Ovary (tissue), 9 donors: ENCODE results near the gene SLC22A23. TPM values are rescaled to one million over a fixed set of nuclear protein-coding genes. Genes with fewer than 3 reads are reported as not detected.

ENCODE experiments used
- DNase-seq, 5 donors: peaks; one replicate each; pipeline ENCODE4 v3.0.0-alpha.2; 2019 to 2020
- H3K27ac ChIP-seq, 2 donors: fragments of 200-600 bp; one replicate each; pipeline versions ENCODE4 v1.5.1 to v1.8.0; 2019 to 2022
- H3K27me3 ChIP-seq: fragments of 200-600 bp; one replicate; pipeline ENCODE4 v1.8.0; 2022
- H3K36me3 ChIP-seq: fragments of 200-600 bp; sonication (generic); one replicate; pipeline ENCODE4 v1.5.1; 2019
- H3K4me1 ChIP-seq: one replicate; pipeline ENCODE4 v1.8.1; 2013; ENCODE audit warnings: mild to moderate bottlenecking, moderate library complexity; ENCODE audit not compliant: insufficient read depth
- H3K4me3 ChIP-seq: fragments of 200-600 bp; sonication (generic); one replicate; pipeline ENCODE4 v1.5.1; 2017
- H3K9me3 ChIP-seq, 2 donors: fragments of 200-600 bp in 1 of 2; sonication (generic) in 1 of 2; one replicate each; pipeline versions ENCODE4 v1.5.1 to v1.8.1; 2013 to 2019; ENCODE audit warnings: mild to moderate bottlenecking in 1 of 2, moderate library complexity in 1 of 2
- CTCF ChIP-seq, 3 donors: fragments of 450-650 bp in 2 of 3; fragments of 200-600 bp in 1 of 3; IDR thresholded peaks; one replicate each; pipeline versions ENCODE4 v1.5.1 to v1.8.0; 2016 to 2022; ENCODE audit warnings: antibody characterized with exemption in 3 of 3, mild to moderate bottlenecking in 1 of 3
- EP300 ChIP-seq: sonication (generic); formaldehyde crosslinking; IDR thresholded peaks from one replicate; pipeline ENCODE4 v1.6.1; 2017; ENCODE audit warnings: antibody characterized with exemption
- POLR2A ChIP-seq: fragments of 450-650 bp; IDR thresholded peaks from one replicate; pipeline ENCODE4 v1.6.1; 2017; ENCODE audit warnings: antibody characterized with exemption, mild to moderate bottlenecking, moderate library complexity
- WGBS, 3 donors: extraction: QIAGEN DNeasy Blood & Tissue Kit in 1 of 3; methylation state at CpG; one replicate each; pipeline versions ENCODE4 v1.1.5 to v1.1.7; 2013 to 2017; 5-methylcytosine and 5-hydroxymethylcytosine counted together
- intact Hi-C, 4 donors: fragments of 100-400 bp; cut with DNase I; formaldehyde crosslinking; loops; one replicate each; pipeline versions ENCODE4 v1.11.0 to v1.15.1; 2022 to 2023
- polyA plus RNA-seq, 2 donors: library from polyadenylated mRNA; stranded (reverse); fragments of 200-250 nt in 1 of 2; fragments of 350-450 nt in 1 of 2; fragmentation: Illumina TruSeq in 1 of 2; extraction: RNeasy Lipid Tissue Mini Kit (QIAGEN cat#74804) in 1 of 2; gene quantifications; one replicate each; pipeline ENCODE4 v1.2.3, GENCODE V29; 2013 to 2014
- total RNA-seq, 7 donors: library from RNA; depleted of rRNA in 2 of 7; stranded (reverse); fragments of >200 nt in 2 of 7; fragmentation: NEBNext Ultra II Directional in 3 of 7; extraction: Animal tissue kit (Norgen Biotek cat#: 25700) in 3 of 7; gene quantifications; one replicate each; pipeline versions ENCODE4 v1.1.0 to v1.2.4, GENCODE V29; 2016 to 2023
- donor health status: DM: no; HTN: no; CAD: no; lungs with moderate emphysema.
- donor health status: DM: no; HTN: no; CAD: no.
- donor health status: Bipolar disorder and iron deficiency.
- donor health status: DM: yes; HTN: yes; CAD: no.
- donor health status: DM: no; HTN: no; CAD: no.
- donor health status: DM: yes; HTN: yes; CAD: no.

SLC22A23 gene
- total and polyA plus RNA-seq, 9 donors: 2.3 to 31.0 (median 5.2) TPM

DNA sequence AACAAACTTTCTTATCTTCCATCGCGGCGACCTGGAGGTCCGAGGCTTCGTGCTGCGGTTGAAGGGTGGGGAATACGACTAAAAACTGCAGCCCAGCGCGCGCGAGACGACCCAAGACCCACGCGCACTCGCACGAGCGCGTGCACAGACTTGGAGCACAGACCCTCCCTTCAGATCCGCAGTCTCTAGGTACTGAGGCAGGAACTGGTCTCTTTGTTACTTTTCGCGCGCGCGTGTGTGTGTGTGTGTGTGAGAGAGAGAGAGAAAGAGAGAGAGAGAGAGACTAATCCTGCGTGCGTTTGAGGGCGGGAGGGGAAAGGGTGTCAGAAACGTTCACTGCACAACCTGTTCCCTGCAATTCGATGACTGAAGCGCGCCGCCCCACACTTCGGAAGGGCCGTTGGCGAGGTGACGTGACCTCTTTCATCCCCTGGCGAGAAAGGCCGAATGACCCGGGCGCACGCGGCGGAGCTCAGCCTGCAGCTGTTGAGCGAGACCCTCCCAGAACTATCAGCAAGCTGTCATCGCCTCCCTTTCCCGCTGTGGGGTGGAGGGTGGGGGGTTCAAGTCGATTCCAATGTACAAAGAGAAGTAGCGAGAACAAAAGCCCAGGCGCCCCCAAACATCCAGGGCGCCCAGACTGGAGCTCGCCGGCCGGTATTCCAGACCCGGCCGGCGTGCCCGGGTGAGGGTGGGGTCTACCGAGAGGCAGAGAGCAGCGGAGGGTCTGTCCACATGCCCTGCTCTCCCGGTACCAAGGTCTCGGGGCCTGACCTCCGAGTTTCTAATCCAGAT, 227.9 kb downstream of the SLC22A23 start:
- Histone ChIP-seq H3K4me1 (peaks cover 13% of the 10 kb centered on the region), H3K27ac (no peak overlapping the region), H3K4me3 (no peak overlapping the region), H3K36me3 (no peaks in the 10 kb centered on the region), H3K27me3 (peaks cover 2% of the 10 kb centered on the region), H3K9me3 (no peaks in the 10 kb centered on the region)
- 1 to 4% (median 2%) methylated on average over 61 to 62 of the region's 62 CpGs for WGBS, 3 donors
- intact Hi-C loops: no loop called here
- peak in 1 of 5 donors; percentile 21 for DNase-seq
- TF ChIP-seq POLR2A (no peak), CTCF (IDR thresholded peaks at IDR 0.05) (no peak), EP300 (no peak)

GRCh38 chr6:3228046-3228671, 228.7 kb downstream of the SLC22A23 start:
- peak overlapping the region; percentile 19 for H3K4me3 ChIP-seq
- 1 to 3% (median 2%) methylated on average over 31 to 38 of the region's 38 CpGs for WGBS, 3 donors
- no peaks in the 10 kb centered on the region for H3K9me3 ChIP-seq
- H3K27me3 ChIP-seq: peaks cover 2% of the 10 kb centered on the region
- peaks cover 13% of the 10 kb centered on the region for H3K4me1 ChIP-seq
- H3K27ac ChIP-seq: no peak overlapping the region
- H3K36me3 ChIP-seq: no peaks in the 10 kb centered on the region
- intact Hi-C loops: no loop called here
- no peak for TF ChIP-seq EP300
- no peak for TF ChIP-seq CTCF (IDR thresholded peaks at IDR 0.05)
- no peak for TF ChIP-seq POLR2A
- peak in 1 of 5 donors; percentile 26 for DNase-seq

DNA sequence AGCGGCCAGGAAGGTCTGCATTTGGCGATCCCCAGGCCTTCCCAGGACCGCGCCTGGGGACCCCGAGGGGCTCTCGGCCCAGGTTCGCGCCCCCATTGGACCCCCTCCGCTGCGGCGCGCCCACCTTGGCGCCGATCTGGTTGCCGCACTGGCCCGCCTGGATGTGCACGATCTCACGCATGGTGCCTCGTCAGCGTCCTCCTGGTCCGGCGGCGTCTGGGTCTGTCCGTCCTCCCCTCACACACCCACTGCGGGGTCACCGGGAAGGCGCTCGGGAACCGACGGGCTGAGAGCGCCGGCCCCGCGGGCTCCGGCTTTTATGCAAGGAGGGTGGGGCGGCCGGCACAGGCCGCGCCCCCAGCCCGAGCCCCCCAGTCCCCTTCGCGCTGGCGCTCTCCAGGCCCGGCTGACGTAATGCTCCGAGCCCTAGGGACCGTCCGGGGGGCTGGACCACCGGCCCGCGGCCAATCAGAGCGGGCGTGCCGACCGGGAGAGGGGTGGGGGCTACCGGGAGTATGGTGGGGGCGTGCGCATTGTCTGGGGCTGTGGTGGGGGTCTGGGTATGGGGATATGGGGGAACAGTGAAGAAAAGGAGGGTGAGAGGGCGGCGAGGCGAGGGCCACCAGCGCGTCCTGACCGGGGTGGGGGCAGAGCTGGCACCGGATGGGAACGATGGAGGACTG, 229.3 kb downstream of the SLC22A23 start, which contains the start of gene TUBB2B:
Gene TUBB2B, minus strand, starts transcription at position 291 of the 683 bp plus-strand sequence. Its CDS starts 110 bp downstream, at position 181.
- H3K4me3 ChIP-seq: peak within 1 kb of the TSS; percentile 19
- H3K27me3 ChIP-seq: peaks cover 2% of the 10 kb centered on the region
- peaks cover 13% of the 10 kb centered on the region for H3K4me1 ChIP-seq
- no peak for TF ChIP-seq EP300
- TF ChIP-seq POLR2A: no peak
- no peak for TF ChIP-seq CTCF (IDR thresholded peaks at IDR 0.05)
- DNase-seq: peak in 1 of 5 donors; percentile 33
- intact Hi-C loops: no loop called here
- H3K36me3 ChIP-seq: no peaks in the 10 kb centered on the region
- 1 to 3% (median 1%) methylated on average over 46 to 66 of the region's 66 CpGs for WGBS, 3 donors
- H3K27ac ChIP-seq: no peak within 1 kb of the TSS
- H3K9me3 ChIP-seq: no peaks in the 10 kb centered on the region

- intact Hi-C loops: no loop called here
- Histone ChIP-seq H3K36me3 (no peaks in the 10 kb centered on the region), H3K27me3 (peaks cover 2% of the 10 kb centered on the region), H3K4me3 (peak overlapping the region; percentile 19), H3K27ac (no peak overlapping the region), H3K9me3 (no peaks in the 10 kb centered on the region), H3K4me1 (peaks cover 9% of the 10 kb centered on the region)
- DNase-seq: peak in 2 of 5 donors; percentile 32 to 45
- TF ChIP-seq POLR2A (no peak), EP300 (no peak), CTCF (IDR thresholded peaks at IDR 0.05) (no peak)
- WGBS, 3 donors: 2 to 3% (median 3%) methylated on average over 54 of the region's 54 CpGs
Measured at GRCh38 chr6:3226481-3227362, 230.1 kb downstream of the SLC22A23 start.
